ENCODE measurements around the gene KLHL18. TPM values are rescaled to one million over a fixed set of nuclear protein-coding genes. Genes with fewer than 3 reads are reported as not detected.

KLHL18 gene
- polyA plus RNA-seq, 1 donor (not counting 4 experiments of a cell fraction or from before 2014, with no cell fraction given) = 33.4 TPM

- Histone ChIP-seq H3K4me3 (ENCODE audit: control insufficient read depth in 2 of 3, extremely low read depth in 1 of 3, insufficient read depth in 2 of 3, low read depth in 1 of 3, low read length in 3 of 3) (no peak overlapping the region), H4K20me1 (ENCODE audit: control insufficient read depth, extremely low read depth, insufficient read depth, low read length) (peaks cover 16% of the 10 kb centered on the region), H3K9me1 (ENCODE audit: control insufficient read depth, extremely low read depth, insufficient read depth, low read length) (peaks cover 8% of the 10 kb centered on the region), H3K9me3 (ENCODE audit: control insufficient read depth, low read depth, low read length) (no peaks in the 10 kb centered on the region), H3K36me3 (ENCODE audit: control insufficient read depth in 2 of 2, extremely low read depth in 1 of 2, insufficient read depth in 2 of 2, low read length in 2 of 2) (peaks cover 4 to 18% of the 10 kb centered on the region in 2 experiments), H3K27ac (ENCODE audit: control insufficient read depth, insufficient read depth, low read length) (no peak overlapping the region), H3K79me2 (ENCODE audit: control insufficient read depth, insufficient read depth, low read length) (peaks cover 67% of the 10 kb centered on the region), H2AFZ (ENCODE audit: control insufficient read depth, low read length) (no peak overlapping the region), H3K9ac (ENCODE audit: control insufficient read depth, extremely low read depth, insufficient read depth, low read length) (no peak overlapping the region), H3K4me2 (ENCODE audit: control insufficient read depth, extremely low read depth, insufficient read depth, low read depth, low read length) (no peak overlapping the region), H3K4me1 (ENCODE audit: control insufficient read depth, extremely low read depth, insufficient read depth, low read length) (peaks cover 9% of the 10 kb centered on the region), H3K27me3 (ENCODE audit: control insufficient read depth, extremely low read depth, insufficient read depth, low read length) (no peaks in the 10 kb centered on the region)
- dilution Hi-C loops (cut with MboI; ENCODE audit: extremely low pct_ligation_motif_present, low sequenced_read_pairs) = no loop called here
- TF ChIP-seq EZH2 (IDR thresholded peaks at IDR 0.05; ENCODE audit: low read length) (no peak), CTCF (optimal IDR thresholded peaks at IDR 0.05 in 1 of 3, IDR thresholded peaks at IDR 0.05 in 1 of 3, conservative IDR thresholded peaks at IDR 0.05 in 1 of 3; ENCODE audit: extremely low read depth in 1 of 3, insufficient read depth in 2 of 3, low read length in 3 of 3) (no peak)
- no peak for FAIRE-seq
- DNase-seq (ENCODE audit: low read depth, low spot score) = no peak
Observed at GRCh38 chr3:47392933-47393332, 110.2 kb downstream of the KLHL18 start.

GRCh38 chr3:47394140-47394870 lies 111.6 kb downstream of the KLHL18 start:
- H3K79me2 ChIP-seq (ENCODE audit: control insufficient read depth, insufficient read depth, low read length) = peaks cover 55% of the 10 kb centered on the region
- dilution Hi-C loops (cut with MboI; ENCODE audit: extremely low pct_ligation_motif_present, low sequenced_read_pairs) = no loop called here
- H4K20me1 ChIP-seq (ENCODE audit: control insufficient read depth, extremely low read depth, insufficient read depth, low read length) = peaks cover 20% of the 10 kb centered on the region
- no peak overlapping the region for H3K9ac ChIP-seq (ENCODE audit: control insufficient read depth, extremely low read depth, insufficient read depth, low read length)
- H3K4me1 ChIP-seq (ENCODE audit: control insufficient read depth, extremely low read depth, insufficient read depth, low read length) = peaks cover 10% of the 10 kb centered on the region
- no peak overlapping the region for H3K4me3 ChIP-seq (ENCODE audit: control insufficient read depth in 2 of 3, extremely low read depth in 1 of 3, insufficient read depth in 2 of 3, low read depth in 1 of 3, low read length in 3 of 3)
- TF ChIP-seq CTCF (optimal IDR thresholded peaks at IDR 0.05 in 1 of 3, IDR thresholded peaks at IDR 0.05 in 1 of 3, conservative IDR thresholded peaks at IDR 0.05 in 1 of 3; ENCODE audit: extremely low read depth in 1 of 3, insufficient read depth in 2 of 3, low read length in 3 of 3) = peak in 1 of 3 experiments; percentile 22
- no peak for TF ChIP-seq EZH2 (IDR thresholded peaks at IDR 0.05; ENCODE audit: low read length)
- H3K27me3 ChIP-seq (ENCODE audit: control insufficient read depth, extremely low read depth, insufficient read depth, low read length) = no peaks in the 10 kb centered on the region
- H3K36me3 ChIP-seq (ENCODE audit: control insufficient read depth in 2 of 2, extremely low read depth in 1 of 2, insufficient read depth in 2 of 2, low read length in 2 of 2) = peaks cover 4 to 18% of the 10 kb centered on the region in 2 experiments
- FAIRE-seq (no peak), DNase-seq (ENCODE audit: low read depth, low spot score) (no peak)
- no peak overlapping the region for H2AFZ ChIP-seq (ENCODE audit: control insufficient read depth, low read length)
- no peak overlapping the region for H3K27ac ChIP-seq (ENCODE audit: control insufficient read depth, insufficient read depth, low read length)
- no peak overlapping the region for H3K4me2 ChIP-seq (ENCODE audit: control insufficient read depth, extremely low read depth, insufficient read depth, low read depth, low read length)
- no peaks in the 10 kb centered on the region for H3K9me3 ChIP-seq (ENCODE audit: control insufficient read depth, low read depth, low read length)
- H3K9me1 ChIP-seq (ENCODE audit: control insufficient read depth, extremely low read depth, insufficient read depth, low read length) = peaks cover 8% of the 10 kb centered on the region
